ENCODE results near the gene ASIC2. TPM values are rescaled to one million over a fixed set of nuclear protein-coding genes. Genes with fewer than 3 reads are reported as not detected.

ASIC2 gene
- total RNA-seq, 1 experiment from 2014 or later, result 0.74 TPM

- Histone ChIP-seq H3K79me1 (ENCODE audit: insufficient read depth, low read depth, low read length, poor library complexity, severe bottlenecking) (no peaks in the 10 kb centered on the region), H2BK5ac (ENCODE audit: insufficient read length, low read length) (no peak overlapping the region), H3K23me2 (ENCODE audit: insufficient read length, low read depth, low read length, poor library complexity, severe bottlenecking) (no peaks in the 10 kb centered on the region), H4K8ac (replicated peaks; ENCODE audit: insufficient read length, low read depth, low read length) (no peak overlapping the region), H3K4me2 (ENCODE audit: insufficient read depth, insufficient read length, low read length) (no peak overlapping the region), H3K23ac (ENCODE audit: insufficient read length, low read depth, low read length) (no peak overlapping the region), H3K9me3 (ENCODE audit: control insufficient read depth, low read depth, low read length) (no peaks in the 10 kb centered on the region), H3K4ac (ENCODE audit: low read depth, low read length) (no peak overlapping the region), H3T11ph (ENCODE audit: low read length) (no peak overlapping the region), H3K27ac (ENCODE audit: insufficient read length, low read depth, low read length) (no peak overlapping the region), H2BK120ac (ENCODE audit: low read depth, low read length, poor library complexity, severe bottlenecking) (no peak overlapping the region), H3K27me3 (ENCODE audit: insufficient read depth, low read length) (no peaks in the 10 kb centered on the region; the same call in 1 of the 2 replicates), H3K56ac (ENCODE audit: insufficient read length, low read depth, low read length) (no peak overlapping the region), H2BK15ac (ENCODE audit: low read depth, low read length) (no peak overlapping the region), H2AFZ (ENCODE audit: low read length) (no peak overlapping the region), H3K4me1 (ENCODE audit: insufficient read depth, low read length) (no peaks in the 10 kb centered on the region), H3K14ac (ENCODE audit: insufficient read depth, low read length) (no peak overlapping the region), H4K5ac (ENCODE audit: insufficient read length, low read depth, low read length) (no peak overlapping the region), H2AK5ac (ENCODE audit: insufficient read length, low read length) (no peak overlapping the region), H4K91ac (ENCODE audit: insufficient read length, low read depth, low read length) (no peak overlapping the region), H3K79me2 (ENCODE audit: insufficient read depth, low read length) (no peaks in the 10 kb centered on the region), H2BK12ac (ENCODE audit: insufficient read length, low read depth, low read length) (no peak overlapping the region), H3K9ac (ENCODE audit: extremely low read depth, insufficient read length, low read length) (no peak overlapping the region), H2BK20ac (ENCODE audit: low read depth, low read length, poor library complexity, severe bottlenecking) (no peak overlapping the region), H4K20me1 (ENCODE audit: control insufficient read depth, insufficient read depth, insufficient read length) (no peaks in the 10 kb centered on the region), H3K18ac (ENCODE audit: insufficient read length, low read depth, low read length) (no peak overlapping the region)
- TF ChIP-seq CTCF (conservative IDR thresholded peaks at IDR 0.05), result no peak
- Mint-ChIP-seq H3K36me3 (ENCODE audit: insufficient read depth in 1 of 3, low read depth in 3 of 3) (no peaks in the 10 kb centered on the region), H3K27ac (no peak overlapping the region), H3K27me3 (ENCODE audit: low read depth) (peaks cover 6% of the 10 kb centered on the region), H3K4me3 (no peak overlapping the region), H3K9me3 (no peaks in the 10 kb centered on the region; a peak in 1 of 5 replicates), H3K4me1 (peaks cover 4 to 13% of the 10 kb centered on the region in 2 experiments)
- no CpG with 5 or more reads among the region's 4 CpGs for WGBS (ENCODE audit: extremely low coverage, insufficient read length, low lambda C conversion rate)
- no peak for DNase-seq
Measured at GRCh38 chr17:33234233-33234632, 58.9 kb downstream of the ASIC2 start.

All from H9 (cell line).